ENCODE measurements around the gene CABLES1.
"Not testable (repeated sequence)": the region's sequence is repeated elsewhere in the genome, so short reads cannot be mapped to it uniquely, and the experiment has no call there.

Gene CABLES1

GRCh38 chr18:23154030-23154429 lies 18.7 kb downstream of the CABLES1 start:
- no peak for DNase-seq (ENCODE audit: low read depth)
- in situ Hi-C loops (cut with HindIII; ENCODE audit: low sequenced_read_pairs): no loop called here
- H3K4me3 ChIP-seq (ENCODE audit: low read depth, low read length): no peak overlapping the region
- no peak for TF ChIP-seq CTCF (IDR thresholded peaks at IDR 0.05; ENCODE audit: low read depth, low read length, missing control alignments)

- no peak overlapping the region for H3K4me3 ChIP-seq (ENCODE audit: low read depth, low read length)
- in situ Hi-C loops (cut with HindIII; ENCODE audit: low sequenced_read_pairs): no loop called here
- TF ChIP-seq CTCF (IDR thresholded peaks at IDR 0.05; ENCODE audit: low read depth, low read length, missing control alignments): peak; percentile 14
- DNase-seq (ENCODE audit: low read depth): no peak
These were observed 19.7 kb downstream of the CABLES1 start for GRCh38 chr18:23154823-23155500.

GRCh38 chr18:23155537-23155936 lies 20.3 kb downstream of the CABLES1 start:
- no peak for TF ChIP-seq CTCF (IDR thresholded peaks at IDR 0.05; ENCODE audit: low read depth, low read length, missing control alignments)
- in situ Hi-C loops (cut with HindIII; ENCODE audit: low sequenced_read_pairs): no loop called here
- H3K4me3 ChIP-seq (ENCODE audit: low read depth, low read length): no peak overlapping the region
- DNase-seq (ENCODE audit: low read depth): no peak

- in situ Hi-C loops (cut with HindIII; ENCODE audit: low sequenced_read_pairs): no loop called here
- no peak for TF ChIP-seq CTCF (IDR thresholded peaks at IDR 0.05; ENCODE audit: low read depth, low read length, missing control alignments)
- no peak overlapping the region for H3K4me3 ChIP-seq (ENCODE audit: low read depth, low read length)
- DNase-seq (ENCODE audit: low read depth): no peak
These were observed 20.8 kb downstream of the CABLES1 start for GRCh38 chr18:23156134-23156533.

- in situ Hi-C loops (cut with HindIII; ENCODE audit: low sequenced_read_pairs): no loop called here
- no peak overlapping the region for H3K4me3 ChIP-seq (ENCODE audit: low read depth, low read length)
- no peak for TF ChIP-seq CTCF (IDR thresholded peaks at IDR 0.05; ENCODE audit: low read depth, low read length, missing control alignments)
- no peak for DNase-seq (ENCODE audit: low read depth)
These were observed 22.8 kb downstream of the CABLES1 start for GRCh38 chr18:23158058-23158457.

- in situ Hi-C loops (cut with HindIII; ENCODE audit: low sequenced_read_pairs); DNase-seq (ENCODE audit: low read depth); H3K4me3 ChIP-seq (ENCODE audit: low read depth, low read length): not testable (repeated sequence)
These were observed 23.6 kb downstream of the CABLES1 start for GRCh38 chr18:23158884-23159283.

- H3K4me3 ChIP-seq (ENCODE audit: low read depth, low read length): no peak overlapping the region
- in situ Hi-C loops (cut with HindIII; ENCODE audit: low sequenced_read_pairs): no loop called here
- no peak for DNase-seq (ENCODE audit: low read depth)
- no peak for TF ChIP-seq CTCF (IDR thresholded peaks at IDR 0.05; ENCODE audit: low read depth, low read length, missing control alignments)
These were observed 24.1 kb downstream of the CABLES1 start for GRCh38 chr18:23159344-23159743.

Measured in astrocyte of the cerebellum (primary cell).